Activated CD8-positive, alpha-beta memory T cell treated with anti-CD3 and anti-CD28 coated beads, Interleukin-2, amount 50 U/mL, for 48 hours (primary cell): Measurements from ENCODE around the gene MZT2B.
"Not testable (repeated sequence)": the region's sequence is repeated elsewhere in the genome, so short reads cannot be mapped to it uniquely, and the experiment has no call there.

Experiments used
- DNase-seq: peaks from one replicate; pipeline ENCODE4 v3.0.0-alpha.2; 2020

The MZT2B gene

DNA sequence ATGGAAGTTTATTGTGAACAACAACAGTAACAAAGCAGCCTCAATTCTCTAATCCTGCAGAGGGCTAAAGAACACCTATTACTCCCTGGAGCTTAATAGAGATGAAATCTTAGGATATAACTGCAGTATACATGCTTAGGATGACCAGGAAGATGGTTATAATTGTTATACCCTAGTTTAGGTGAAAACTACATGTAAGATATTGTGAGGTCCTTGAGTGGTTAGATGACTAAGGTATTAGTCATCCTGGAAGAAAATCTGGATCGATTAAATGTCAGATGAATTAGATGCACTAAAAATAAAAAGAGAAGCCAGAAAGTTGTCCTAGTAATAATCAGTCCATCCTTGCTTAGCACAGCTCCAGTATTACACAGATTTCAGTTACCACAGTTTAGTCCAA lies 38.4 kb downstream of the MZT2B start:
- DNase-seq: not testable (repeated sequence)

DNA sequence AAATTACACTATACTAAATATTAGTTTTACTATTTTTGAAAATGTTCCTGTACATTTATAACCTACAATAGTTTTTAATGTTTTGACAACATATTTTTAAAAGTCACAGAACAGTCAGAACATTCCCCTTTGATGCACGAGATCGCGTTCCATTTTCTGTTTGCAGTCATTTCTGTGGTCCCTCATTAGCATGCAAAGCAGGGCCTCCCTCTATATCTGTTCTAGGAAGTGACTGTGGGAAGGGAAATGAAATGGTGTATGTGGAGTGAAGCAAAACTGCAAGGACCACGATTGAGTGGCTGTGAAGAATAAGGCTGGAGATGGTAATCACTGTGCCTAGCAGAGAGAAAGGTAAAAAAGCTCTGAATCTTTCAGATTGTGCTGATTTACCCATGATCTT lies 40.5 kb downstream of the MZT2B start:
- not testable (repeated sequence) for DNase-seq

GRCh38 chr2:130228005-130228404 lies 45.9 kb downstream of the MZT2B start:
- not testable (repeated sequence) for DNase-seq

DNA sequence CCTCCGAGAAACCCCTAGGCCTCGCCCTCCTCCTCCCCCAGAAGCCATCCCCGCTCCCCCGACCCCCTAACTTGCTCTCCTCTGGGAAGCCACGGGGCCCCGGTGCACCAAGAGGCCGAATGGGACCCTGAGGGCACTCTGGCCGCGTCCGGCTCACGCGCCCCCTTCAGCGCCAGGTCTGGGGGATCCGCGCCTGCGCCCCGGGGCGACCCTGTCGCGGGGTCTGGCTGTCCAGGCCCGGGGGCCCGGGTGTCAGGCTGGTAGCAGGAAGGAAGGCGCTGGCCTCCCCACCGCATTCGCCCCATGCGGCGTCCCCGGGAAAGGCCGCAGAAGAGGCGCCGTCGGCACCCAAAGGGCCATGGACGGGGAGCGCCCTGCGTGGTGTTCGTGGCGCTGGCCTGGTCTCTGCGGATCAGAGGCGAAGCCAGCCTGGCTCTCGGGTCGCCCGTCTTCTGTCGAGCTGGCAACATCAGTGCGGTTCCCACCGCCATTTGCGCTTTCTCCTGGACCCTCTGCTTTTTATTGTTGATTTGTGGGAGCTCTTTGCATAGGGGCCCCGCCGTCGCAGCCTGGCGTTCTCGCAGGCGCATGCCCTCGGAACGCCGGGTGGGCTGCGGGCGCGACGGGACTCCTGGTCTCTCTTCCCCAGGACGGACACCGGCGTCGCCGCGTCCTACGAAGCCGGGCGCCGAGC lies 46.6 kb downstream of the MZT2B start:
- not testable (repeated sequence) for DNase-seq

DNA sequence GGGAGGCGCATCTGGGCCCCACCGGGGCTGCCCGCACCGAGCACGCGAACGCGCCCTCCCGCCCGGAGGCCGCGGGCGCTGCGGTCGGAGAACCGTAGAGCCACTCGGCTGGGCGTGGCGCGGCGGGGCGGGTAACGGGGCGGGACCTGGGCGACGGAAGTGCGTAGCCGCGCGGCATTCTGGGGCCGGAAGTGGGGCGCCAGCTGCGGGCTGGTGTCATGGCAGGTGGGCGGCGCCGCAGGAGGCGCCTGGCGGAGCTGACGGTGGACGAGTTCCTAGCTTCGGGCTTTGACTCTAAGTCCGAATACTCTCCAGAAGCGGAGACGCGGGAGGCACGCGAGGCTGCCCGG lies 47.1 kb downstream of the MZT2B start:
- not testable (repeated sequence) for DNase-seq

GRCh38 chr2:130230376-130230775 lies 48.3 kb downstream of the MZT2B start:
- DNase-seq: not testable (repeated sequence)

GRCh38 chr2:130230907-130231306 lies 48.8 kb downstream of the MZT2B start:
- not testable (repeated sequence) for DNase-seq

DNA sequence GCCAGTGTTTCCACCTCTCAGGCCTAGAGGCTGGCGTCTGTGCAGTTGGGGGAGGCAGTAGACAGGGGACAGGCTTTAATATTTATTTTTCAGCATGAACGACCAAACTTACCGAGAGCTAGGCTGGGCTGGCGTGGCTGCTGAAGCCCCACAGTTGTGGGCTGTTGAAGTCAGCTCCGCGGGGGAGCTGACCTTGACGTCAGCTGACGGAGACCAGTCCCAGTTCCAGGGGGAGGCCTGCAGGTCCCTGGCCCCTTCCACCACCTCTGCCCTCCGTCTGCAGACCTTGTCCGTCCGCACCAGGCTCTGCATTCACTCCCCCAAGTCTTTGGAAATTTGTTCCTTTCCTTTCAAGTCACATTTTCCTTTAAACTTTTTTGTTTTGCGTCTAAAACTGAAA lies 49.6 kb downstream of the MZT2B start:
- no peak for DNase-seq

GRCh38 chr2:130233066-130233465 lies 51.0 kb downstream of the MZT2B start:
- DNase-seq: not testable (repeated sequence)

DNA sequence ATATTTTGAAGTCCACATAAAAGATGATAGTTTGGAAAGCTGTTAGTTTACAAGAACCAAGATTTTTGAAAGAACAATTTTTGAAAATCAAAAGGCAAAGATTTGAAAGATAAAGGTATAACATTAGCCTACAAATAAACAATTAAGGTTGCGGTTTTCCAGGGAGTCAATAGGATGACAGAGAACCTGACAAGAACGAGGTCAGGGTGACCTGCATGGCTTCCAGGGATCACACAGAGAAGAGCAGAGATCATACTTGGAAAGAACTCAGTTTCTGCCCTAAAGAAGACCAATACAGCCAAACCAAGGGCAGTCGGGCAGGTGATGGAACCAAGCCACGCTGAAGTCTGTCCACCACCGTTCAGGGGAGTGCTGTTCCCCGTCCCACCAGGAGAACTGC lies 57.5 kb downstream of the MZT2B start:
- not testable (repeated sequence) for DNase-seq
